Measurements from ENCODE around the gene POLR1A. TPM values are rescaled to one million over a fixed set of nuclear protein-coding genes. Genes with fewer than 3 reads are reported as not detected.

Gene POLR1A
- total RNA-seq, 2 experiments from 2014 or later, result 13.1 to 13.4 TPM

DNA sequence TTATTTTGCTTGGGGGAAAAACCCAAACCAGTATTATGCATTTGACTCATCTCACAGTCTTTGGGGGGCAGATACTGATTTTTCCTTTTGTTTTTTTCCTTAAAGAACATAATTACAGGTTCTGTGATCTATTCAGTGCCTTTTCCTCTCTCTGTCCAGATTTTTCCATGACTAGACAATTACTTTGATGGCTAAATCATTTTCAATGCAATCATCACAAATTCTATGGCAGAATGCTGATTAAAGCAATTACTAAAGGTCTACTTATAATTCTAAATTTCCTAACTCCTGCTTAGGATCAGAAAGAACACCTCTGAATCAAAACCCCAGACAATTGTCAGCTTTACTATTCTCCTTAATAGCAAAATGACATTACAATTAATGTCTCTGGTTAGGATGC, 38.8 kb downstream of the POLR1A start:
- H3K4me1 Mint-ChIP-seq (ENCODE audit: low read depth), result peaks cover 14% of the 10 kb centered on the region
- H3K4me3 Mint-ChIP-seq, result no peak overlapping the region
- ATAC-seq (ENCODE audit: poor library complexity) (no peak), DNase-seq (no peak)
- Histone ChIP-seq H3K27ac (ENCODE audit: low read depth in 1 of 2, low read length in 2 of 2) (no peak overlapping the region), H3K36me3 (ENCODE audit: insufficient read depth, low read length) (peaks cover 60% of the 10 kb centered on the region), H3K4me1 (ENCODE audit: insufficient read depth, low read length) (peaks cover 14% of the 10 kb centered on the region), H3K9me3 (ENCODE audit: control insufficient read depth in 1 of 2, insufficient read depth in 1 of 2, low read length in 2 of 2) (no peaks in the 10 kb centered on the region), H3K27me3 (ENCODE audit: control insufficient read depth in 1 of 2, insufficient read depth in 2 of 2, low read length in 2 of 2) (no peaks in the 10 kb centered on the region), H3K4me3 (ENCODE audit: low read length) (no peak overlapping the region)
- H3K9me3 Mint-ChIP-seq, result peaks cover 2% of the 10 kb centered on the region
- H3K27me3 Mint-ChIP-seq, result no peaks in the 10 kb centered on the region
- CTCF ChIA-PET, result interaction anchor here (1.1 kb wide), 1 partner anchor 26 kb away, joined by 5 read pairs; no protein-coding TSS in a partner anchor
- H3K27ac Mint-ChIP-seq, result no peak overlapping the region
- intact Hi-C loops (cut with DNase I, micrococcal nuclease), result no loop called here
- TF ChIP-seq, protein P1, sequence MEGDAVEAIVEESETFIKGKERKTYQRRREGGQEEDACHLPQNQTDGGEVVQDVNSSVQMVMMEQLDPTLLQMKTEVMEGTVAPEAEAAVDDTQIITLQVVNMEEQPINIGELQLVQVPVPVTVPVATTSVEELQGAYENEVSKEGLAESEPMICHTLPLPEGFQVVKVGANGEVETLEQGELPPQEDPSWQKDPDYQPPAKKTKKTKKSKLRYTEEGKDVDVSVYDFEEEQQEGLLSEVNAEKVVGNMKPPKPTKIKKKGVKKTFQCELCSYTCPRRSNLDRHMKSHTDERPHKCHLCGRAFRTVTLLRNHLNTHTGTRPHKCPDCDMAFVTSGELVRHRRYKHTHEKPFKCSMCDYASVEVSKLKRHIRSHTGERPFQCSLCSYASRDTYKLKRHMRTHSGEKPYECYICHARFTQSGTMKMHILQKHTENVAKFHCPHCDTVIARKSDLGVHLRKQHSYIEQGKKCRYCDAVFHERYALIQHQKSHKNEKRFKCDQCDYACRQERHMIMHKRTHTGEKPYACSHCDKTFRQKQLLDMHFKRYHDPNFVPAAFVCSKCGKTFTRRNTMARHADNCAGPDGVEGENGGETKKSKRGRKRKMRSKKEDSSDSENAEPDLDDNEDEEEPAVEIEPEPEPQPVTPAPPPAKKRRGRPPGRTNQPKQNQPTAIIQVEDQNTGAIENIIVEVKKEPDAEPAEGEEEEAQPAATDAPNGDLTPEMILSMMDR (IDR thresholded peaks at IDR 0.05), result no peak
- POLR2A ChIA-PET, result interaction anchor here (1.1 kb wide), 1 partner anchor 26 kb away, joined by 3 read pairs; no protein-coding TSS in a partner anchor
- H3K36me3 Mint-ChIP-seq (ENCODE audit: low read depth), result peaks cover 92% of the 10 kb centered on the region

GRCh38 chr2:86066007-86066578, 39.6 kb downstream of the POLR1A start:
- no peak overlapping the region for H3K4me3 ChIP-seq (ENCODE audit: low read length)
- intact Hi-C loops (cut with DNase I, micrococcal nuclease), result no loop called here

GRCh38 chr2:86065512-86065911, 40.2 kb downstream of the POLR1A start:
- Histone ChIP-seq H3K9me3 (ENCODE audit: control insufficient read depth in 1 of 2, insufficient read depth in 1 of 2, low read length in 2 of 2) (no peaks in the 10 kb centered on the region), H3K4me1 (ENCODE audit: insufficient read depth, low read length) (peaks cover 14% of the 10 kb centered on the region), H3K36me3 (ENCODE audit: insufficient read depth, low read length) (peaks cover 62% of the 10 kb centered on the region), H3K4me3 (ENCODE audit: low read length) (no peak overlapping the region), H3K27ac (ENCODE audit: low read depth in 1 of 2, low read length in 2 of 2) (no peak overlapping the region), H3K27me3 (ENCODE audit: control insufficient read depth in 1 of 2, insufficient read depth in 2 of 2, low read length in 2 of 2) (no peaks in the 10 kb centered on the region)
- TF ChIP-seq, protein P1 (IDR thresholded peaks at IDR 0.05), result no peak
- Mint-ChIP-seq H3K9me3 (peaks cover 2% of the 10 kb centered on the region), H3K4me1 (ENCODE audit: low read depth) (peaks cover 14% of the 10 kb centered on the region), H3K27ac (no peak overlapping the region), H3K36me3 (ENCODE audit: low read depth) (peaks cover 92% of the 10 kb centered on the region), H3K4me3 (no peak overlapping the region), H3K27me3 (no peaks in the 10 kb centered on the region)
- CTCF ChIA-PET, result interaction anchor here (1.4 kb wide), 1 partner anchor 14 kb away, joined by 4 read pairs; no protein-coding TSS in a partner anchor
- intact Hi-C loops (cut with DNase I, micrococcal nuclease), result no loop called here
- ATAC-seq (ENCODE audit: poor library complexity), result no peak
- DNase-seq, result no peak
- POLR2A ChIA-PET, result no interaction called here

More at GRCh38 chr2:86066007-86066578, 39.6 kb downstream of the POLR1A start:
- no peak for ATAC-seq (ENCODE audit: poor library complexity)
- H3K27me3 ChIP-seq (ENCODE audit: control insufficient read depth in 1 of 2, insufficient read depth in 2 of 2, low read length in 2 of 2), result no peaks in the 10 kb centered on the region
- H3K4me1 Mint-ChIP-seq (ENCODE audit: low read depth), result peaks cover 14% of the 10 kb centered on the region
- ChIA-PET POLR2A (no interaction called here), CTCF (interaction anchor here (1.4 kb wide), 1 partner anchor 14 kb away, joined by 4 read pairs; no protein-coding TSS in a partner anchor)
- TF ChIP-seq, protein P1 (IDR thresholded peaks at IDR 0.05), result no peak
- H3K9me3 Mint-ChIP-seq, result peaks cover 2% of the 10 kb centered on the region
- peaks cover 14% of the 10 kb centered on the region for H3K4me1 ChIP-seq (ENCODE audit: insufficient read depth, low read length)
- DNase-seq, result no peak
- no peaks in the 10 kb centered on the region for H3K27me3 Mint-ChIP-seq
- H3K36me3 ChIP-seq (ENCODE audit: insufficient read depth, low read length), result peaks cover 62% of the 10 kb centered on the region
- H3K9me3 ChIP-seq (ENCODE audit: control insufficient read depth in 1 of 2, insufficient read depth in 1 of 2, low read length in 2 of 2), result no peaks in the 10 kb centered on the region
- H3K27ac Mint-ChIP-seq, result no peak overlapping the region
- H3K27ac ChIP-seq (ENCODE audit: low read depth in 1 of 2, low read length in 2 of 2), result no peak overlapping the region
- H3K36me3 Mint-ChIP-seq (ENCODE audit: low read depth), result peaks cover 92% of the 10 kb centered on the region
- H3K4me3 Mint-ChIP-seq, result no peak overlapping the region

Data from CD4-positive, alpha-beta T cell (primary cell).